Lower leg skin (tissue), 3 donors: ENCODE results near the gene DHRSX.

Source experiments
- POLR2A ChIP-seq, 2 donors: fragments of 450-650 bp; IDR thresholded peaks; one replicate each; pipeline ENCODE4 v1.6.1; 2016 to 2017; ENCODE audit warnings: antibody characterized with exemption in 2 of 2, mild to moderate bottlenecking in 1 of 2, moderate library complexity in 1 of 2
- TF ChIP-seq, protein P1 (sequence below), 3 donors: fragments of 450-650 bp; IDR thresholded peaks; one replicate each; pipeline ENCODE4 v1.5.1; 2016; ENCODE audit warnings: antibody characterized with exemption in 3 of 3, mild to moderate bottlenecking in 3 of 3, moderate library complexity in 2 of 3

GRCh38 chrX:2463973-2464676, 36.7 kb downstream of the DHRSX start:
- TF ChIP-seq, protein P1, sequence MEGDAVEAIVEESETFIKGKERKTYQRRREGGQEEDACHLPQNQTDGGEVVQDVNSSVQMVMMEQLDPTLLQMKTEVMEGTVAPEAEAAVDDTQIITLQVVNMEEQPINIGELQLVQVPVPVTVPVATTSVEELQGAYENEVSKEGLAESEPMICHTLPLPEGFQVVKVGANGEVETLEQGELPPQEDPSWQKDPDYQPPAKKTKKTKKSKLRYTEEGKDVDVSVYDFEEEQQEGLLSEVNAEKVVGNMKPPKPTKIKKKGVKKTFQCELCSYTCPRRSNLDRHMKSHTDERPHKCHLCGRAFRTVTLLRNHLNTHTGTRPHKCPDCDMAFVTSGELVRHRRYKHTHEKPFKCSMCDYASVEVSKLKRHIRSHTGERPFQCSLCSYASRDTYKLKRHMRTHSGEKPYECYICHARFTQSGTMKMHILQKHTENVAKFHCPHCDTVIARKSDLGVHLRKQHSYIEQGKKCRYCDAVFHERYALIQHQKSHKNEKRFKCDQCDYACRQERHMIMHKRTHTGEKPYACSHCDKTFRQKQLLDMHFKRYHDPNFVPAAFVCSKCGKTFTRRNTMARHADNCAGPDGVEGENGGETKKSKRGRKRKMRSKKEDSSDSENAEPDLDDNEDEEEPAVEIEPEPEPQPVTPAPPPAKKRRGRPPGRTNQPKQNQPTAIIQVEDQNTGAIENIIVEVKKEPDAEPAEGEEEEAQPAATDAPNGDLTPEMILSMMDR (IDR thresholded peaks at IDR 0.05) = no peak
- TF ChIP-seq POLR2A (IDR thresholded peaks at IDR 0.05) = no peak
